ENCODE results near the gene FLT3.

DNA sequence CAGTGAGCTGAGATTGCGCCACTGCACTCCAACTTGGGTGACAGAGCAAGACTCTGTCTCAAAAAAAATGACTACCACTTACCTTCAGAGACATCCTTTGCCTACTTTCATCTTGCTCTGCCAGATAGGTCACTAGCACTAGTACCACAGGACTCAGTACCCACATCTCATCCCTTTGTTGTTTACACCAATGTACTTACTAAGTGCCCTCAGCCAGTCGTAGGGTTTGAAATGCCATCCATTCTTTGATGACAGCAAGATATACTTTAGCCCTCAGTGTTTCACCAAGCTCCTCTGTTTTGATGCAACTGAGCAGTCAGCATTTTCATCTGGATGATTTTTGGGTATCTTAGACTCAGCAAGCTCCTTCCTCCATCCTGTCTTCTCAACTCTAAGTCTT lies 118.0 kb downstream of the FLT3 start:
- TF ChIP-seq, protein P1, sequence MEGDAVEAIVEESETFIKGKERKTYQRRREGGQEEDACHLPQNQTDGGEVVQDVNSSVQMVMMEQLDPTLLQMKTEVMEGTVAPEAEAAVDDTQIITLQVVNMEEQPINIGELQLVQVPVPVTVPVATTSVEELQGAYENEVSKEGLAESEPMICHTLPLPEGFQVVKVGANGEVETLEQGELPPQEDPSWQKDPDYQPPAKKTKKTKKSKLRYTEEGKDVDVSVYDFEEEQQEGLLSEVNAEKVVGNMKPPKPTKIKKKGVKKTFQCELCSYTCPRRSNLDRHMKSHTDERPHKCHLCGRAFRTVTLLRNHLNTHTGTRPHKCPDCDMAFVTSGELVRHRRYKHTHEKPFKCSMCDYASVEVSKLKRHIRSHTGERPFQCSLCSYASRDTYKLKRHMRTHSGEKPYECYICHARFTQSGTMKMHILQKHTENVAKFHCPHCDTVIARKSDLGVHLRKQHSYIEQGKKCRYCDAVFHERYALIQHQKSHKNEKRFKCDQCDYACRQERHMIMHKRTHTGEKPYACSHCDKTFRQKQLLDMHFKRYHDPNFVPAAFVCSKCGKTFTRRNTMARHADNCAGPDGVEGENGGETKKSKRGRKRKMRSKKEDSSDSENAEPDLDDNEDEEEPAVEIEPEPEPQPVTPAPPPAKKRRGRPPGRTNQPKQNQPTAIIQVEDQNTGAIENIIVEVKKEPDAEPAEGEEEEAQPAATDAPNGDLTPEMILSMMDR (IDR thresholded peaks at IDR 0.05) = no peak
- TF ChIP-seq POLR2A (IDR thresholded peaks at IDR 0.05) = no peak
